A549 (cell line): ENCODE data around the gene ACTR2. TPM values are rescaled to one million over a fixed set of nuclear protein-coding genes. Genes with fewer than 3 reads are reported as not detected.

Source experiments
- ATAC-seq, 2 experiments: fragments of 200-7000 bp in 1 of 2; fragments of >200 bp in 1 of 2; cut with Nextera tagmentation in 1 of 2; cut with Tn5 transposase in 1 of 2; 3 replicates each; pipeline versions ENCODE4 v1.8.0 to v1.9.1; 2018 to 2020; ENCODE audit warnings: mild to moderate bottlenecking in 1 of 2, moderate library complexity in 1 of 2
- CTCF ChIA-PET: fragments of 300-600 bp; sonication (Branson Sonifier 250); formaldehyde crosslinking; extraction: SDS; loops from one replicate; lab custom pipeline; 2021; ENCODE audit warnings: antibody characterized with exemption, inconsistent platforms; lab: Yijun Ruan, JAX
- POLR2A ChIA-PET: fragments of 350-600 bp; formaldehyde crosslinking; extraction: SDS; loops from one replicate; lab custom pipeline; 2021; ENCODE audit warnings: antibody characterized with exemption, inconsistent platforms; lab: Yijun Ruan, JAX
- DNase-seq, 2 experiments: peaks; one replicate each; pipeline versions ENCODE4 v3.0.0 to v3.0.0-alpha.2; 2011 to 2016; ENCODE audit warnings: low read depth in 1 of 2, low spot score in 1 of 2
- FAIRE-seq: peaks from 2 replicates; lab custom pipeline; 2011; peaks lifted over from hg19 to GRCh38; lab: Jason Lieb, UNC
- H3K27ac ChIP-seq, 2 experiments: fragments of >200 bp; sonication (Bioruptor Twin); formaldehyde crosslinking; 3 replicates each; pipeline ENCODE4 v1.5.1; 2016 to 2017
- H3K4me1 ChIP-seq: fragments of >200 bp; sonication (Bioruptor Twin); formaldehyde crosslinking; 3 replicates; pipeline ENCODE4 v1.6.1; 2016
- H3K4me2 ChIP-seq: fragments of >200 bp; sonication (Bioruptor Twin); formaldehyde crosslinking; 3 replicates; pipeline ENCODE4 v1.6.1; 2016
- H3K4me3 ChIP-seq: fragments of >200 bp; sonication (Bioruptor Twin); formaldehyde crosslinking; 3 replicates; pipeline ENCODE4 v1.5.1; 2016
- H3K9me3 ChIP-seq: fragments of >200 bp; sonication (Bioruptor Twin); formaldehyde crosslinking; 3 replicates; pipeline ENCODE4 v1.6.1; 2016
- CBX2 ChIP-seq: fragments of 200-600 bp; sonication (generic); IDR thresholded peaks from 2 replicates; pipeline ENCODE4 v1.6.1; 2016; ENCODE audit warnings: low read depth, mild to moderate bottlenecking, borderline replicate concordance
- CBX8 ChIP-seq: fragments of 200-600 bp; sonication (generic); IDR thresholded peaks from 2 replicates; pipeline ENCODE4 v1.6.1; 2016
- CHD2 ChIP-seq: fragments of 150-350 bp; IDR thresholded peaks from 2 replicates; pipeline ENCODE4 v1.6.1; 2014; ENCODE audit warnings: low read length; ENCODE audit not compliant: partially characterized antibody
- EHMT2 ChIP-seq: fragments of 200-600 bp; sonication (generic); IDR thresholded peaks from 2 replicates; pipeline ENCODE4 v1.6.1; 2016; ENCODE audit warnings: antibody characterized with exemption, low read depth, mild to moderate bottlenecking, moderate library complexity
- HOXA7 ChIP-seq: fragments of 250-450 bp; sonication (Bioruptor Pico); IDR thresholded peaks from 2 replicates; pipeline ENCODE4 v1.5.0; 2020; ENCODE audit warnings: mild to moderate bottlenecking, moderate library complexity
- HOXB13 ChIP-seq: fragments of 250-450 bp; sonication (Bioruptor Pico); IDR thresholded peaks from 2 replicates; pipeline ENCODE4 v1.5.0; 2020; ENCODE audit warnings: low read depth, mild to moderate bottlenecking, moderate library complexity
- JUN ChIP-seq, 2 experiments: fragments of >200 bp; sonication (Bioruptor Twin); formaldehyde crosslinking; IDR thresholded peaks; 2 replicates in 1 of 2; 3 replicates in 1 of 2; pipeline ENCODE4 v1.6.1; 2016 to 2017
- KDM1A ChIP-seq: fragments of 200-600 bp; sonication (generic); IDR thresholded peaks from 2 replicates; pipeline ENCODE4 v1.6.1; 2016; ENCODE audit warnings: low read depth, mild to moderate bottlenecking
- MAZ ChIP-seq: fragments of 150-350 bp; IDR thresholded peaks from 2 replicates; pipeline ENCODE4 v1.6.1; 2014; ENCODE audit warnings: antibody characterized with exemption, low read depth, low read length, borderline replicate concordance
- MYC ChIP-seq: IDR thresholded peaks from 2 replicates; pipeline ENCODE4 v1.6.1; 2012; ENCODE audit warnings: mild to moderate bottlenecking, inconsistent platforms, low read length, improper control_type of control experiment, borderline replicate concordance
- RARB ChIP-seq: fragments of 250-450 bp; sonication (Bioruptor Pico); IDR thresholded peaks from 2 replicates; pipeline ENCODE4 v1.8.0; 2021; ENCODE audit warnings: mild to moderate bottlenecking, moderate library complexity
- RNF2 ChIP-seq: fragments of 200-600 bp; sonication (generic); IDR thresholded peaks from 2 replicates; pipeline ENCODE4 v1.6.1; 2016; ENCODE audit warnings: low read depth, mild to moderate bottlenecking, antibody characterized with exemption, moderate library complexity, borderline replicate concordance
- ZC3H11A ChIP-seq: fragments of 450-650 bp; IDR thresholded peaks from 2 replicates; pipeline ENCODE4 v1.6.1; 2014; ENCODE audit warnings: antibody characterized with exemption, mild to moderate bottlenecking
- ZNF302 ChIP-seq: fragments of 250-450 bp; sonication (Bioruptor Pico); IDR thresholded peaks from 2 replicates; pipeline ENCODE4 v1.9.0; 2021; ENCODE audit warnings: inconsistent platforms, mild to moderate bottlenecking, moderate library complexity
- WGBS: methylation state at CpG from one replicate; pipeline ENCODE4 v1.1.6; 2017; ENCODE audit errors: missing lambda C conversion rate; 5-methylcytosine and 5-hydroxymethylcytosine counted together
- polyA plus RNA-seq, 4 experiments: library from polyadenylated mRNA; depleted of rRNA in 3 of 4; stranded (reverse); fragments of >200 nt; fragmentation: RNase III in 1 of 4; extraction: RNeasy Plus Mini Kit Qiagen cat#74134 plus additional on column Dnase treatment in 1 of 4; gene quantifications; 2 replicates in 3 of 4; 3 replicates in 1 of 4; pipeline ENCODE4 v1.2.3, GENCODE V29; 2011 to 2017
- TF ChIP-seq, protein P1 (sequence below): fragments of >200 bp; sonication (Bioruptor Twin); formaldehyde crosslinking; IDR thresholded peaks from 2 replicates; pipeline ENCODE4 v1.6.1; 2016
- TF ChIP-seq, protein P2 (sequence below): IDR thresholded peaks from 2 replicates; pipeline ENCODE4 v1.6.1; 2012
- TF ChIP-seq, protein P3 (sequence below): fragments of >200 bp; sonication (Bioruptor Twin); formaldehyde crosslinking; IDR thresholded peaks from 3 replicates; pipeline ENCODE4 v1.6.1; 2016
- TF ChIP-seq, protein P4 (sequence below): fragments of 250-450 bp; sonication (Bioruptor Pico); IDR thresholded peaks from 2 replicates; pipeline ENCODE4 v1.5.0; 2021; ENCODE audit warnings: mild to moderate bottlenecking, moderate library complexity, borderline replicate concordance

Gene ACTR2
- polyA plus RNA-seq, 2 of the 4 experiments (the other 2 are of a cell fraction): 270 to 278 TPM

DNA sequence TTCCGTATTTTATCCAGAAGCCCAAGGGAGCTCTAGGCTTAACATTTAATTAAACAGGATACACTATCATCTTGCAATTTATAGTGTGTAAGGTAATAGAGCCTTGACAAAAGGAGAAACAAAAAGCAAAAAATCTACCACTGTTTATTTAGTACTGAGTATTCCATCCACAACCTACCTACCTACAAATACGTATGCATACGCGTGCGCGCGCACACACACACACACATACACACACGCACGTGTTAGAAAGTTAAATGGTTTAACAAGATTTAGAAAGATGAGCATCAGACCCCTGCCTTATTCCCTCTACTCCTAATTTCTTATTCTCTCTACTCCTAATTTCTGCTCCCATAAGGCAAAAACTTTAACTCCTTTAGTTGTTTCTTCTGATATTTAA lies 14.6 kb upstream of the ACTR2 start:
- CTCF ChIA-PET: interaction anchor here (0.7 to 1.6 kb wide), 2 partner anchors 26 to 58 kb away, joined by 3 to 7 read pairs; no protein-coding TSS in a partner anchor
- 90% methylated on average over 9 of the region's 9 CpGs for WGBS
- no peaks in the 10 kb centered on the region for H3K4me1 ChIP-seq

DNA sequence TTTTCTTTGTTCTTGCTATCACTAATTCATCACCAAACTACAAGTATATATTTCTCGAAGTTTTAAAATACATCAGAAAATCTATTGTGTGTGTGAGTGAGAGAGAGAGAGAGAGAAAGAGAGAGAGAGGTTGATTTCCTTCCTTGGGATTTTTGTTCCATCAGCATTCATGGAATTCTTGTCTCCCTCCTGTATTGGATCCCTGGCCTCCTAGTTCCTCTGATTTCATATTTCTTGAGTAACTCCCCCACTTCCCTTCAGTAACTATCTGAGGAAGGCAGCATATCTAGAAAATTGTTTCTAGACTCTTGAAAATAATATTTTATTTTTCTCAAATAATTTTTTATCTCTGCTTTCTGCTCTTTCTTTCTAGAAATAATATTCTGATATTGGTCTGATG lies 13.3 kb upstream of the ACTR2 start:
- TF ChIP-seq, protein P1, sequence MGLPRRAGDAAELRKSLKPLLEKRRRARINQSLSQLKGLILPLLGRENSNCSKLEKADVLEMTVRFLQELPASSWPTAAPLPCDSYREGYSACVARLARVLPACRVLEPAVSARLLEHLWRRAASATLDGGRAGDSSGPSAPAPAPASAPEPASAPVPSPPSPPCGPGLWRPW: no peak
- TF ChIP-seq ZC3H11A (no peak), CBX2 (no peak)
- ChIA-PET CTCF (no interaction called here), POLR2A (no interaction called here)
- H3K4me3 ChIP-seq: no peak overlapping the region
- no peaks in the 10 kb centered on the region for H3K9me3 ChIP-seq
- no peaks in the 10 kb centered on the region for H3K4me1 ChIP-seq
- no peak for ATAC-seq
- no peak for DNase-seq
- 81% methylated on average over 1 of the region's 1 CpG for WGBS
- H3K4me2 ChIP-seq: no peak overlapping the region
- H3K27ac ChIP-seq: no peak overlapping the region
- no peak for FAIRE-seq

More for the DNA sequence above, 14.6 kb upstream of the ACTR2 start:
- TF ChIP-seq MAZ (no peak), HOXA7 (CRISPR knock-in tag) (no peak), KDM1A (no peak), HOXB13 (CRISPR knock-in tag) (no peak), MYC (no peak), JUN (IDR thresholded peaks at IDR 0.05) (no peak), ZNF302 (no peak), RARB (CRISPR knock-in tag) (no peak)
- TF ChIP-seq, protein P2, sequence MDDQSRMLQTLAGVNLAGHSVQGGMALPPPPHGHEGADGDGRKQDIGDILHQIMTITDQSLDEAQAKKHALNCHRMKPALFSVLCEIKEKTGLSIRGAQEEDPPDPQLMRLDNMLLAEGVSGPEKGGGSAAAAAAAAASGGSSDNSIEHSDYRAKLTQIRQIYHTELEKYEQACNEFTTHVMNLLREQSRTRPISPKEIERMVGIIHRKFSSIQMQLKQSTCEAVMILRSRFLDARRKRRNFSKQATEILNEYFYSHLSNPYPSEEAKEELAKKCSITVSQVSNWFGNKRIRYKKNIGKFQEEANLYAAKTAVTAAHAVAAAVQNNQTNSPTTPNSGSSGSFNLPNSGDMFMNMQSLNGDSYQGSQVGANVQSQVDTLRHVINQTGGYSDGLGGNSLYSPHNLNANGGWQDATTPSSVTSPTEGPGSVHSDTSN: no peak
- TF ChIP-seq, protein P3, sequence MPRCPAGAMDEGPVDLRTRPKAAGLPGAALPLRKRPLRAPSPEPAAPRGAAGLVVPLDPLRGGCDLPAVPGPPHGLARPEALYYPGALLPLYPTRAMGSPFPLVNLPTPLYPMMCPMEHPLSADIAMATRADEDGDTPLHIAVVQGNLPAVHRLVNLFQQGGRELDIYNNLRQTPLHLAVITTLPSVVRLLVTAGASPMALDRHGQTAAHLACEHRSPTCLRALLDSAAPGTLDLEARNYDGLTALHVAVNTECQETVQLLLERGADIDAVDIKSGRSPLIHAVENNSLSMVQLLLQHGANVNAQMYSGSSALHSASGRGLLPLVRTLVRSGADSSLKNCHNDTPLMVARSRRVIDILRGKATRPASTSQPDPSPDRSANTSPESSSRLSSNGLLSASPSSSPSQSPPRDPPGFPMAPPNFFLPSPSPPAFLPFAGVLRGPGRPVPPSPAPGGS: no peak
- TF ChIP-seq, protein P4, sequence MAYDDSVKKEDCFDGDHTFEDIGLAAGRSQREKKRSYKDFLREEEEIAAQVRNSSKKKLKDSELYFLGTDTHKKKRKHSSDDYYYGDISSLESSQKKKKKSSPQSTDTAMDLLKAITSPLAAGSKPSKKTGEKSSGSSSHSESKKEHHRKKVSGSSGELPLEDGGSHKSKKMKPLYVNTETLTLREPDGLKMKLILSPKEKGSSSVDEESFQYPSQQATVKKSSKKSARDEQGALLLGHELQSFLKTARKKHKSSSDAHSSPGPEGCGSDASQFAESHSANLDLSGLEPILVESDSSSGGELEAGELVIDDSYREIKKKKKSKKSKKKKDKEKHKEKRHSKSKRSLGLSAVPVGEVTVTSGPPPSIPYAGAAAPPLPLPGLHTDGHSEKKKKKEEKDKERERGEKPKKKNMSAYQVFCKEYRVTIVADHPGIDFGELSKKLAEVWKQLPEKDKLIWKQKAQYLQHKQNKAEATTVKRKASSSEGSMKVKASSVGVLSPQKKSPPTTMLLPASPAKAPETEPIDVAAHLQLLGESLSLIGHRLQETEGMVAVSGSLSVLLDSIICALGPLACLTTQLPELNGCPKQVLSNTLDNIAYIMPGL (CRISPR knock-in tag): no peak
- FAIRE-seq (no peak), ATAC-seq (no peak), DNase-seq (no peak)
- Histone ChIP-seq H3K4me2 (no peak overlapping the region), H3K27ac (no peak overlapping the region), H3K4me3 (no peak overlapping the region), H3K9me3 (no peaks in the 10 kb centered on the region)
- POLR2A ChIA-PET: interaction anchor here (1.6 kb wide), 1 partner anchor 14 kb away, joined by 10 read pairs; the partner anchor contains the start of gene ACTR2

DNA sequence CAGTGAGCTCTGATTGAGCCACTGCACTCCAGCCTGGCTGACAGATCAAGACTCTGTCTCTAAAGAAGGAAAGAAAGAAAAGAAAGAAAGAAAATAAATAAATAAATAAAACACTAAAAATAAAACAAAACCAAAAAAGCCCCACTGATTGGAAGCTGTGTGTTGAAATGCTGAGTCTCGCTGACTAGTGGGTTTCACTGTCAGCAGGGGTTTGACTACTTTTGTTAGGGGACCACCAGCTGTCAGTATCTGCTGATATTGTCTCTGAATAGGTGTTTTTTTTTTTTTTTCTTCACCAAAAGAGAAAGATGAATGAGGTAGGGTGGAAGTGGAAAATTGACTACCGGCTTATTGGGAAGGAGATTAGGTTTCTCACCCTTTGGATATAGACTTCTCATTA lies 12.8 kb upstream of the ACTR2 start:
- TF ChIP-seq CHD2 (no peak), RNF2 (no peak), EHMT2 (no peak), CBX8 (no peak), MAZ (no peak)
- FAIRE-seq (no peak), DNase-seq (no peak), ATAC-seq (no peak)
- ChIA-PET CTCF (no interaction called here), POLR2A (no interaction called here)
- WGBS: 92% methylated on average over 2 of the region's 2 CpGs
- Histone ChIP-seq H3K27ac (no peak overlapping the region), H3K4me2 (no peak overlapping the region), H3K4me1 (no peaks in the 10 kb centered on the region), H3K4me3 (no peak overlapping the region), H3K9me3 (no peaks in the 10 kb centered on the region)
